BJ (cell line): ENCODE measurements around the gene TEX36. TPM values are rescaled to one million over a fixed set of nuclear protein-coding genes. Genes with fewer than 3 reads are reported as not detected.

ENCODE experiments used
- CTCF ChIA-PET: fragments of 350-600 bp; formaldehyde crosslinking; extraction: SDS; loops from one replicate; lab custom pipeline; 2021; ENCODE audit warnings: antibody characterized with exemption, inconsistent platforms; lab: Yijun Ruan, JAX
- POLR2A ChIA-PET: fragments of 300-600 bp; sonication (Branson Sonifier 250); formaldehyde crosslinking; extraction: SDS; loops from one replicate; lab custom pipeline; 2021; ENCODE audit warnings: antibody characterized with exemption; lab: Charles Lee
- DNase-seq: peaks from one replicate; pipeline ENCODE4 v3.0.0-alpha.2; 2011; ENCODE audit warnings: low read depth
- H3K27me3 ChIP-seq: 2 replicates; pipeline ENCODE4 v1.6.0; 2011; ENCODE audit warnings: low read length; ENCODE audit not compliant: control insufficient read depth, insufficient read depth
- H3K36me3 ChIP-seq: 2 replicates; pipeline ENCODE4 v1.5.1; 2011; ENCODE audit warnings: low read length; ENCODE audit not compliant: control insufficient read depth, insufficient read depth
- H3K4me3 ChIP-seq: 2 replicates; pipeline ENCODE4 v1.5.1; 2011; ENCODE audit warnings: low read depth, mild to moderate bottlenecking, control low read depth, low read length
- CTCF ChIP-seq: IDR thresholded peaks from 2 replicates; pipeline ENCODE4 v1.5.1; 2011; ENCODE audit warnings: low read depth, mild to moderate bottlenecking, control low read depth, inconsistent platforms, low read length, moderate library complexity; ENCODE audit not compliant: insufficient read depth
- polyA plus RNA-seq: library from polyadenylated mRNA; depleted of rRNA; stranded (reverse); fragments of >200 nt; gene quantifications from 2 replicates; pipeline ENCODE4 v1.2.3, GENCODE V29; 2011

Gene TEX36
- polyA plus RNA-seq, 1 experiment: not detected

- Histone ChIP-seq H3K36me3 (no peaks in the 10 kb centered on the region), H3K27me3 (no peaks in the 10 kb centered on the region), H3K4me3 (no peak overlapping the region)
- ChIA-PET POLR2A (interaction anchor here (0.7 to 0.8 kb wide), 2 partner anchors 390 to 1132 kb away, joined by 6 to 9 read pairs; no protein-coding TSS in a partner anchor), CTCF (no interaction called here)
- no peak for TF ChIP-seq CTCF
- peak; percentile 51 for DNase-seq
Observed at GRCh38 chr10:125692196-125692595, 9.2 kb upstream of the TEX36 start.

GRCh38 chr10:125691160-125691981, 8.4 kb upstream of the TEX36 start:
- Histone ChIP-seq H3K4me3 (no peak overlapping the region), H3K36me3 (no peaks in the 10 kb centered on the region), H3K27me3 (no peaks in the 10 kb centered on the region)
- POLR2A ChIA-PET: interaction anchor here (0.8 kb wide), 1 partner anchor 391 kb away, joined by 9 read pairs; no protein-coding TSS in a partner anchor
- DNase-seq: peak; percentile 76
- no peak for TF ChIP-seq CTCF
- CTCF ChIA-PET: interaction anchor here (1.0 kb wide), 1 partner anchor 33 kb away, joined by 3 read pairs; no protein-coding TSS in a partner anchor

GRCh38 chr10:125689955-125690569, 7.1 kb upstream of the TEX36 start:
- Histone ChIP-seq H3K4me3 (no peak overlapping the region), H3K36me3 (no peaks in the 10 kb centered on the region), H3K27me3 (no peaks in the 10 kb centered on the region)
- TF ChIP-seq CTCF: no peak
- CTCF ChIA-PET: interaction anchor here (1.0 kb wide), 1 partner anchor 34 kb away, joined by 3 read pairs; no protein-coding TSS in a partner anchor
- POLR2A ChIA-PET: no interaction called here
- peak; percentile 23 for DNase-seq

- no peaks in the 10 kb centered on the region; the same call in 1 of the 2 replicates for H3K27me3 ChIP-seq
- CTCF ChIA-PET: interaction anchor here (0.6 kb wide), 1 partner anchor 38 kb away, joined by 4 read pairs; no protein-coding TSS in a partner anchor
- no peak for TF ChIP-seq CTCF
- H3K36me3 ChIP-seq: no peaks in the 10 kb centered on the region
- no peak overlapping the region for H3K4me3 ChIP-seq
- no peak for DNase-seq
- POLR2A ChIA-PET: interaction anchor here (0.6 kb wide), 1 partner anchor 11 kb away, joined by 3 read pairs; no protein-coding TSS in a partner anchor
Observed at GRCh38 chr10:125687507-125688185, 4.7 kb upstream of the TEX36 start.
